ENCODE data around the gene TAF1C.

GRCh38 chr16:84156342-84156784, 30.5 kb downstream of the TAF1C start:
- TF ChIP-seq, protein P1, sequence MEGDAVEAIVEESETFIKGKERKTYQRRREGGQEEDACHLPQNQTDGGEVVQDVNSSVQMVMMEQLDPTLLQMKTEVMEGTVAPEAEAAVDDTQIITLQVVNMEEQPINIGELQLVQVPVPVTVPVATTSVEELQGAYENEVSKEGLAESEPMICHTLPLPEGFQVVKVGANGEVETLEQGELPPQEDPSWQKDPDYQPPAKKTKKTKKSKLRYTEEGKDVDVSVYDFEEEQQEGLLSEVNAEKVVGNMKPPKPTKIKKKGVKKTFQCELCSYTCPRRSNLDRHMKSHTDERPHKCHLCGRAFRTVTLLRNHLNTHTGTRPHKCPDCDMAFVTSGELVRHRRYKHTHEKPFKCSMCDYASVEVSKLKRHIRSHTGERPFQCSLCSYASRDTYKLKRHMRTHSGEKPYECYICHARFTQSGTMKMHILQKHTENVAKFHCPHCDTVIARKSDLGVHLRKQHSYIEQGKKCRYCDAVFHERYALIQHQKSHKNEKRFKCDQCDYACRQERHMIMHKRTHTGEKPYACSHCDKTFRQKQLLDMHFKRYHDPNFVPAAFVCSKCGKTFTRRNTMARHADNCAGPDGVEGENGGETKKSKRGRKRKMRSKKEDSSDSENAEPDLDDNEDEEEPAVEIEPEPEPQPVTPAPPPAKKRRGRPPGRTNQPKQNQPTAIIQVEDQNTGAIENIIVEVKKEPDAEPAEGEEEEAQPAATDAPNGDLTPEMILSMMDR (IDR thresholded peaks at IDR 0.05; ENCODE audit: low read length): peak; percentile 11; the same call in 1 of the 2 replicates
- TF ChIP-seq EZH2 (IDR thresholded peaks at IDR 0.05; ENCODE audit: borderline replicate concordance, low read length): no peak

Data from OCI-LY1 (cell line).